Embryonic facial prominence (tissue), 1 donor: ENCODE data around the gene SRRM3.
"Not testable (repeated sequence)": the region's sequence is repeated elsewhere in the genome, so short reads cannot be mapped to it uniquely, and the experiment has no call there.

Experiments
- DNase-seq: peaks from one replicate; pipeline ENCODE4 v3.0.0-alpha.2; 2016; ENCODE audit errors: extremely low spot score

The SRRM3 gene

DNA sequence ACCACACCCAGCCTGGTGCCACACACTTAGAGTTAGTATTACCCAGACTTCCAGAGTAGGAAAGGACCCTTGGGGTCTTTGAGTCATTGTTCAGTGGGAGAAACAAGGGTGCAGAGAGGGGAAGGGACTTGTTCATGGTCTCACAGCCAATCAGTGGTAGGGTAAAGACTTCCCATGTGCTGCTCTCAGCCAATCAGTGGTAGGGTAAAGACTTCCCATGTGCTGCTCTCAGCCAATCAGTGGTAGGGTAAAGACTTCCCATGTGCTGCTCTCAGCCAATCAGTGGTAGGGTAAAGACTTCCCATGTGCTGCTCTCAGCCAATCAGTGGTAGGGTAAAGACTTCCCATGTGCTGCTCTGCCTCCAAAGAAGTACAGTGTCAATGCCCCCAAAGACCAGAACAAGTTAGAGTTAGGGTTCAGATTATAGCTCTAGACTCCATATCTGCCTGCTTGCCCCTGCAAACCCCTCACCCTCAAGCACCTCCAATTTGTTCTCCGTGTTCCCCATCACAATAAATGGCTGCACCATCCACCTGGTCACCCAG is 25.3 kb downstream of the SRRM3 start:
- DNase-seq, result not testable (repeated sequence)

DNA sequence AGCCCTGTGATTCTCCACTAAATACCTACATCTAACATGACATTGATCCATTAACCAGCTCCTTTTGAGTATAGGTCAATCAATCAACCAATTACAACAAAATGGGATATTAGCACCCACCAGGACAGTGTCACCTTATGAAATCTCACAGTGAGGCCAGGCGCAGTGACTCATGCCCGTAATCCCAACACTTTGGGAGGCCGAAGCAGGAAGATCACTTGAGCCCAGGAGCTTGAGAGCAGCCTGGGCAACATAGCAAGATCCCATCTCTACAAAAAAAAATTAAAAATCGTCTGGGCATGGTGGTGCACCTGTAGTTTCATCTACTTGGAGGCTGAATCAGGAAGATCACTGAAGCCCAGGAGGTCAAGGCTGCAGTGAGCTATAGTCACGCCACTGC is 28.5 kb downstream of the SRRM3 start:
- DNase-seq, result no peak

- DNase-seq, result no peak
These were observed 29.4 kb downstream of the SRRM3 start for GRCh38 chr7:76231071-76231470.

DNA sequence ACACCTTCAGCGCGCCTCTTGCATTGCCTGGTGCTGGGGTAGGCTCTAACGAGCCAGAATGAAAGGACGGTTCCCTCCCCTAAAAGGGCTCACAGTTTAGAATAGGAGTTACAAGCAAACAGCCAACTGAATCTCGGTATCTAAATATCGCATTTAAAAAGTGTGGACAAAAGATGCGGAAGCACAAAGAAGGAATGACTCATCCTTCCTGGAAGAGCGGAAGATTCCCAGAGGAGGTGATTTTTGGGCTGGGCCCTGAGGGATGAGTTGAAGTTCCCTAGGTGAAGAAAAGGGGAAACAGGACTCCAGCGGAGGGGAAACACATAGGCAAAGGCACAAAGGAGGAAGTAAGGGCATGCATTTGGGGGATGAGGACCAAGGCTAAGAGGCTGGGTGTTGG is 29.9 kb downstream of the SRRM3 start:
- no peak for DNase-seq

- no peak for DNase-seq
These were observed 31.0 kb downstream of the SRRM3 start for GRCh38 chr7:76232698-76233097.

- no peak for DNase-seq
These were observed 32.0 kb downstream of the SRRM3 start for GRCh38 chr7:76233538-76234281.

DNA sequence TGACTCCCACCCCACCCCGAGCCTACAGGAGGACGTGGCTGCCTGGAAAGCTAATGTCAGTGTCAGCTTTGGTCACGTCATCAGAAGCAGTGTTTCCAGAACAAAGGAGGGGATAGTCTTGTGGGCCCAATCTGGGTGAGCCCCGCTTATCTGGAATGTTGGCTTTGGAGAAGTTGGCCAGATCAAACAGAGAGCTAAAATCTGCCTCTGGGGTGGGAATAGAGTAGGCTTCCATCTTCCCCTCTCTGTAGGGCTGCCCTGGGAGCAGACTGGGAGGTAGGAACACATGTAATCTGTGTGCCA is 32.5 kb downstream of the SRRM3 start:
- no peak for DNase-seq

DNA sequence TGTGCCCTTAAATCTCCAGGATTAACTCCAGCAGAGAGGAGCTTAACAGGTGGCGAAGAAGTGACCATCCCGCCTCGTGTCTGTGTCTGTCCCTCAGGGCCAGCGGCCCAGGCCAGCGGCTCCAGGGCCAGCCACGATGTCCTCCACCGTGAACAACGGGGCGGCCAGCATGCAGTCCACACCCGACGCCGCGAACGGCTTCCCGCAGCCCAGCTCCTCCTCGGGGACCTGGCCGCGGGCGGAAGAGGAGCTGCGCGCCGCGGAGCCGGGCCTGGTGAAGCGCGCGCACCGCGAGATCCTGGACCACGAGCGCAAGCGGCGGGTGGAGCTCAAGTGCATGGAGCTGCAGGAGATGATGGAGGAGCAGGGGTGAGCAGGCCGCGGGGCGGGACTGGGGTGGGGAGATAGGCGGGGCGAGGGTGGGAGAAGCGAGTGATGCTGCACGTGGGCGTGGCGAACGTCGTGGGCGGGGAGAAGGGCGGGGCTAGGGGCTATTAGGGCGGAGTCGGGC is 33.3 kb downstream of the SRRM3 start:
- no peak for DNase-seq

DNA sequence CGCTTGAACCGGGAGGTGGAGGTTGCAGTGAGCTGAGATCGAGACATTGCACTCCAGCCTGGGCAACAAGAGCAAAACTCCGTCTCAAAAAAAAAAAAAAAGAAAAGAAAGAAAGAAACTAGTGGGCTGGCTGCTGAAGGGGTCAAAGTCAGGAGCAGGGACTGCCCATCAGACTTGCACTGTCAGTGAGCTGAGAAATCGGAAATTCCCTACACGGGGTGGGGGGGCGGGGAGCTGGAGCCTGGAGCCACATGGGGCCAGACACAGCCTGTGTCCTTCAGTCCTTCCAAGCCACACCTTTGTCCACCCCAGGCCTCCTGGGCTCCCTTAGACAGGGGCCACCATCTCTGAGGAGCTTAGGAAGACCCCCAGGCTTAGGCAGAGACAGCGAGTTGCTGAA is 34.5 kb downstream of the SRRM3 start:
- no peak for DNase-seq

GRCh38 chr7:76238326-76238725 is 36.6 kb downstream of the SRRM3 start:
- DNase-seq, result no peak

- no peak for DNase-seq
These were observed 39.4 kb downstream of the SRRM3 start for GRCh38 chr7:76241141-76241540.

DNA sequence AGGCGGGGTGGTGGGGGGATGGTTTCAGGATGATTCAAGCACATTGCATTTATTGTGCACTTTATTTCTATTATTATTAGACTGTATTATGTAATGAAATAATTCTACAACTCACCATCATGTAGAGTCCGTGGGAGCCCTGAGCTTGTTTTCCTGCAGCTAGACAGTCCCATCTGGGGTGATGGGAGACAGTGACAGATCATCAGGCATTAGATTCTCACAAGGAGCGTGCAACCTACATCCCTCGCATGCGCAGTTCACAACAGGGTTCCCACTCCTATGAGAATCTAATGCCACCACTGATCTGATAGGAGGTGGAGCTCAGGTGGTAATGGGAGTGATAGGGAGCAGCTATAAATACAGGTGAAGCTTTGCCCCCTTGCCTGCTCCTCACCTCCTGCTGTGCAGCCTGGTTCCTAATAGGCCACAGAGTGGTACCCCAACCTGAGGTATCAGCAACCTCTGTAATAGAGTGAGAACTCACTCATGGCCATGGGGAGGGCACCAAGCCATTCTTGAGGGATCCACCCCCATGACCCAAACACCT is 40.9 kb downstream of the SRRM3 start:
- not testable (repeated sequence) for DNase-seq

DNA sequence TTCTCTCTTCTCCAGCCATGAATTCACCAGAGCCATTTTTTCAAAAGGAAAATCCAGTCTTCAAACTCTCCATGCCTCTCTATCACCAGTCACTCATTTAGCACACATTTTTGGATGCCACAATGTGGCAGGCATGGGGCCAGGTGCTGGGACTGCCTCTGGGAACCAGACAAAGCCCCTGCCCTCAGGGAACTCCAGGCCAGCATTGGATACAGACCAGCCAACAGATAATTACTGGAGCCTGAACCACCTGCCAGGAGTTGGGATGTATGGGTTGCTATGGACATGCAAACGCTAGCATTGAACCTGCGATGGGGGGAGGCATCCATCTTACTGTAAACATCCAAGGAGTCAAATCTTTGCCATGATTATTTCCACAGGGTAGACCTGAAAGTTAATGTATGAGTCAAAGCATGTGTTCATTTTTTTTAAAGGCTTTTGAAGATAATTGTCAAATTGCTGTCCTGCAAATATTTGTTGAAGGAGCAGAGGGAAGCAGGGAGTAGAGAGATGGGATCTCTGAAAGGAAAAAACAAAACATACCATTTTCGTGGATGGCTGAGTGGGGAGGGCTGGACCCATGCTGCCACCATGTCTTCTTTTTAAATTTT is 43.2 kb downstream of the SRRM3 start:
- DNase-seq, result no peak

GRCh38 chr7:76246804-76247389 is 45.2 kb downstream of the SRRM3 start:
- no peak for DNase-seq

GRCh38 chr7:76247938-76248337 is 46.2 kb downstream of the SRRM3 start:
- DNase-seq, result no peak

DNA sequence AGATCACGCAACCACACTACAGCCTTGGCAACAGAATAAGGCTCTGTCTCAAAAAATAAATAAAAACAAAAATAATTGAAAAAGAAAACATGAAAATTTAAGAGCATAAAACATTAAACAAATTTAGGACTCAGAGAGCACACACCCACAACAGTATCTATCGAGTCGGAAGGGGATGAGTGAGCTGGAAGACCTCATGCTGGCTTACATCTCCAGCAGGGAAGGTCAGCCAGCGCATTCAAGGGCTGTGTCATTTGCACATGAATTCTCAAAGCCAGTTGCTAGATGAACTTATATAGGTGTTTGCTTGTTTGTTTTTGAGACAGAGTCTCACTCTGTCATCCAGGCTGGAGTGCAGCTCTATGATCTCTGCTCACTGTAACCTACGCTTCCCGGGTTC is 50.3 kb downstream of the SRRM3 start:
- DNase-seq, result no peak

DNA sequence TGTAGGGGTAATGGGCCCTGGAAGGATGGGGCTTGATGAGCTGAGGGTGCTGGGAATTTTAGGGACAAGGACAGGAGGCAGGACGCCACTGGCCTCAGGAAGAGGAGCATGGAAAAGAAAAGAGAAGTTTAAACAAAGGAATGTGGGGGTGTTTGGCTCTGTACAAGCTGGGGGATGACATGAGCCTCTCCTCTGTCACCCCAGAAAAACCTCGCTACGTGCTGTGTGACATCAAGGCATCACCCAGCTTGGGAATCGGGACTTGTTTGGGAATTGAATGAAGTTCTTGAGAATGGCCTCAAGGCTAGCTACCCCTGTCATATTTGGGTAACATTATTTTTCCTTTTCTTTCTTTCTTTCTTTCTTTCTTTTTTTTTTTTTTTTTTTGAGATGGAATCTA is 53.1 kb downstream of the SRRM3 start:
- no peak for DNase-seq

DNA sequence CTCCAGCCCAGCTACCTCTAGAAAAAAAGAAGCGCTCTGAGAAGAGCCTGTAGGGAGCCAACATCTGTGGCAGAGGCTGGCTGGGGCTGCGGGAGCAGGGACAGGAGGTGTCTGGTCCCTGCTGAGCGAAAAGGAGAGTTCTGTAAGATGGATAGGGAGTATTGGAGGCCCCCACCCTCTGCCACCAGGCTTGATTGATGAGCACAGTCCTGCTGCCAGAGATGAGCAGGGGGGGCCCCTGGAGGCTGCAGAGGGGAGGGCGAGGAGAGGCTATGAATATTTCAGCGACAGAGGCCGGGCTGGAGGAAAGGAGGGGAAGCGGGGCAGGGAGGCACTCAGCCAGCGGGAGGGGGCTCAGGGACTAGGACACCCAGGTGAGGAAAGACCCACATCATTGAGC is 56.3 kb downstream of the SRRM3 start:
- DNase-seq, result no peak

DNA sequence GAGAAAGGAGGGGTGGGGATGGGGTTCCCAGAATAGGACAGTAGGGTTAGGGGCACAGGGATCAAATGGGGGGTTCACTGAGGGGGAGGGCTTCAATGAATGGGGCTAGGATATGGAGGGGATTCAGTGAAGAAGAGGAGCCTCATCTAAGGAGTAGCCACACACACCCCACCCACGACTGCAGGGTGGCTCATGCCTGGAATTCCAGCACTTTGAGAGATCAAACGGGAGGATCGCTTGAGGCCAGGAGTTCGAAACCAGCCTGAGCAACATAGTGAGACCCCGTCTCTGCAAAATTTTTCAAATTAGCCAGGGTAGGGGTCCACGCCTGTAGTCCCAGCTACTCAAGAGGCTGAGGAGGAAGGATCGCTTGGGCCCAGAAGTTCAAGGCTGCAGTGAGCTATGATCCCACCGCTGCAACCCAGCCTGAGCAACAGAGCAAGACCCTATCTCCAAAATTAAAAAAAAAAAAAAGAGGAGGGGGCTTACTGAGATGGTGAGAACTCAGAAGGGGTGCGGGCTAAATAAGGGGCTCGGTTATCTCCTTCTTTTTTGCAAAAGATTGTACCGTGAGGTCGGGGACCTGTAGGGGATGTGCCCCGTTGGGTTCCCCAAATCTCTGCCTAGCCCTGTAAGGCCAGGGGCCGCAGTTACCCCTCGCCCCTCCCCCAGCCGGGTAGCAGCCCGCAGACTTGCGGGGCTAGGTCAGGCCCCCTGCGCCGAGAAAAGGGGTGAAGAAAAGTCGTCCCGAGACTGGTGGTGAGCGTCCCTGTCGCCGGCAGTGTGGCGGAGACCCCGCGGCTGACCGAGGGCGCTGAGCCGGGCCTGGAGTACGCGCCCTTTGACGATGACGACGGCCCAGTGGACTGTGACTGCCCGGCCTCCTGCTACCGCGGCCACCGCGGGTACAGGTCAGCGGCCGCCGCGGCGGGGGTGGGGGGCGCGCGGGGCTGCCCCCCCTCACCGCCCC is 57.7 kb downstream of the SRRM3 start:
- DNase-seq, result no peak

GRCh38 chr7:76260171-76260703 is 58.5 kb downstream of the SRRM3 start:
- no peak for DNase-seq

DNA sequence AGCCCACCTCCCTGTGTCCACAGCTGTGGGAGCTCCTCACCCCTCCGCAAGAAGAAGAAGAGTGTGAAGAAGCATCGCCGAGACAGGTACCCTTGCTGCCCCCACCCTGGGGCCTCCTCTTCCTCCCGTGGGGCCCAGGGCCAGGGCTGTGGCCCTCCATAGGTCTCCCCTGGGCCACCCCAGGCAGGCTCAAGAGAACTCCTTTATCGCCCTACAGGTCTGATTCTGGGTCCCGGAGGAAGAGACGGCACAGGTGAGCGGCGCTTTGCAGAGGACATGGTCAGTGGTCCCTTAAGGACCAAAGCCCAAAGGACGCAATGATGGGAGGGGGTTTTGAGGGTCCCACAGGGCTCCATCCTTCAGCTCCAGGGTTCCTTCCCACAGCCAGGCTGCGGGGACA is 59.6 kb downstream of the SRRM3 start:
- no peak for DNase-seq
